Activated CD8-positive, alpha-beta memory T cell treated with anti-CD3 and anti-CD28 coated beads for 4 hours (primary cell): ENCODE data around the gene ERC2.

Experiments
- DNase-seq, 2 donors: peaks; one replicate each; pipeline ENCODE4 v3.0.0-alpha.2; 2020; ENCODE audit warnings: low read depth in 2 of 2

The ERC2 gene

DNA sequence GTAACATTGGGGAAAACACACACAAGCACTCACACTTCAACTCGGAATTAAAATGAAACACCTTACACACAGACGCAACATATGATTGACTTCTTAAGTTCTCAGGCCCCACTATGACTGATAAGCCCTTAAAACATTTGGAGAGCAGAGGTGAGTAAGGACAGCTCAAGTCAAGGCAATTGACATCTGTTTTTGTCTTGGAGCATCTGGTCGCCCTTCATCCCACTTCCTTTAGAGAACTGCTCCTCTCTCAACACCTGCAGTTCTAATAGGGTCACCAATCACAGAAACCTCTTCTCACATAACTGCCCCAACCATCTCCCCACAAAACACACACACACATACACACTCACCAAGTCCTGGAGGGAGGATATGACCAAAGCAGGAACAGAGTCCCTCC, 43.4 kb downstream of the ERC2 start:
- no peak for DNase-seq

DNA sequence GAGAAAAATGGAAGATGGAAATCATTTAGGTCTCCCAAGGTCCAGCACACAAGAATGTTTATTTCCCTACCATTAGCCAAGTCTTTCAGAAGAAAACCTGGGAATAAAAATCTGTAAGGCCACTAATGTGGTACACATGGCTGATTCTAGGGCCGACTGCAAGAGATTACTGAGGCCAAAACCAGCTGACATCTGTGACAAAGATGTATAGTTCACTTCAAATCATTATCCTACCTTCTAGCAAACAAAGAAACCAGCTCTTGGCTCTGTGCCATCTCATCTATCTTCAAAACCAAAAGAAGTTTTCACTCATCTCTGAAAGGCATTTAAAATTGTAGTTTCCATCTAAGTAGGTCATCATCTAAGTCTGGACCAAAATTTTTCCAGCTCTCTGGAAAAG, 43.9 kb downstream of the ERC2 start:
- DNase-seq, result no peak

DNA sequence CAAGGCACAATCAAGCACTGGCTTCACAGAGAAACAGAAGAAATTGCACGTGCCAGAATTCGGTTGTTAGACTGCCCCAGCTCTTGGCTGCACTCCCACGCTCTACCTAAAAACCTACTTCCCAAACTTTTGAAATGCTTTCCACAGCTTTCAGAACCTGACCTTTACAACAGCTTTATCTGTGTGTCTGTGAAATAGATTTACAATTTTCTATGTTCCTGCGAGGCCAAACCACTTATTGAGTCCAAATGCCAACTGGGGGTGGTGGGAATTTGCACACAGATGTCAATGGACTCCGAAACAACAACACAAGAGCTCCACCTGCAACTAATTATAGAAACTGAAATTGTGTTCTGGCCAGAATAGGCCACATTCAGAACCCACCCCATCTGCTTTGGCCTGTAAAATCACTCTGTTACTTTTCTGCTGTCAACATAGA, 44.6 kb downstream of the ERC2 start:
- no peak for DNase-seq

DNA sequence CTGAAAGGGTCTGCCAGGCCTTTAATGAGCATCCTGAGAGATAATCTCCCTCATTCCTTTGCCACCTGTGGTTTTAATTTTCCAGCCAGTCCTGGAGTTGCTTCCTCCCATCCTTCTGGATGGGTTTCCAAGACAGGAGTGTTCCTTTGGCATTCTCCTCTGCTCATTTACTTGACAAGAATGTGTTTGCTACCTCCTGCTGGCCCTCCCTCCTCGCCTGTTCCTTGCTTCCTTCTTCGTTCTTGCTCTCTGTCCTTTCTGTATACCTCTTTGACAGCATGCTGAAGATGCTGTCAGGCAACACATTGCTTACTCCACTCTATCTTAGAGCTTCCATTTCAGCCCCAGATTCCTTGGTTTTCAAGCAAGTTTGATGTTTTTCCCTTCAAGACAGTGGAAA, 46.0 kb downstream of the ERC2 start:
- no peak for DNase-seq

DNA sequence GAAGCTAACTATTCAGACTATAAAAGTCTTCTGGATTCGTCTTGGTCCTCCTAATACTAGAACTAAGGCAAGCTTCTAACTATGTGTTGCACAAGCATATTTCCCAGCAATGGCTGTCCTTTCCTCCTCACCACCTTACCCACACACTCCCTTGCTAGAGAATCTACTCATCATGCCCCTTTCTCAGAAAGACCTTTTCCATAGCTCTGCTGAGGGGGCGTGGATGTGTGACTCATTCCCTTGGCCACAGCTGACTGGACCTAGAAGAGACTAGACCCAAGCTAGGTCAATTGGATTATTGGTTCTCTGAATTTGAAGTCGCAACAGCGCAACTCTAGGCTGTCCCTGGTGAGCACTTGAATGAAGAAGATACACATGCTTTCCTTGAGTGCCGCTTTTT, 47.1 kb downstream of the ERC2 start:
- no peak for DNase-seq

DNA sequence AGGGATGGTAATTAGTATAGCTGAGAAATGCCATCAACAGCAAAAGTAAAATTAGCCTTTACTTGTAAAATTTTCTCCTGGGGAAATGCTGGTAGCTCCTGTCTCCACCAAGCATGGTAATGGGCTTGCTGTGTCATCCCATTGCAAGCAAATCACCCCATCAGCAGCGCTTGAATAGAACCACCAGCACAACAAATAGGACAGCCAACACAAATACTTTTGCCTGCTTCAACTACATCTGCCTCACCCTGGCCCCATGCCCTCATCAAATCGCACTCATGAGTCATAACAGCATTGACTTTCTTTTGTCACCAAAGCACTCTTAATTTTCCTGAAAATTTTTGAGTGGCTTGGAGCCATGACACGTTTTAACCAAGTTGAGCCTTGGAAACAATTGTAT, 52.6 kb downstream of the ERC2 start:
- DNase-seq, result no peak

DNA sequence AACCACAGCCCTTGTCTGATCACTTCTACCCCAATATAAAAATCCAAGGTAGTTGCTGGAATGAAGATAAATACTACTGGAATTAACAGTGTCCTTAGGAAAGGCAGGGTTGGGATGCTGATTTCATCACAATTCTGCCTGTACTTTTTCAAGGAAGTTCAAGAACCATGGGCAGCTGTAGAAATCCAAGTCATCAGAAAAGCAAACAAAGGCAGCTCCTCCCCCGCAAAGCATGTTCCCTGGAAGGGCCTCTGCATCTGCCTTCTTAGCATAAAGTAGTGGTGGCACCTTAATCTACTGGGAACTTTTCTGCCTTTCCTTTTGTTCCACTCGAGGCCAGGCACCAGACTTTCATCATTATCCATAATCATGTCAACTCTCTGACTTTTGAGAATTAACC, 54.4 kb downstream of the ERC2 start:
- no peak for DNase-seq

DNA sequence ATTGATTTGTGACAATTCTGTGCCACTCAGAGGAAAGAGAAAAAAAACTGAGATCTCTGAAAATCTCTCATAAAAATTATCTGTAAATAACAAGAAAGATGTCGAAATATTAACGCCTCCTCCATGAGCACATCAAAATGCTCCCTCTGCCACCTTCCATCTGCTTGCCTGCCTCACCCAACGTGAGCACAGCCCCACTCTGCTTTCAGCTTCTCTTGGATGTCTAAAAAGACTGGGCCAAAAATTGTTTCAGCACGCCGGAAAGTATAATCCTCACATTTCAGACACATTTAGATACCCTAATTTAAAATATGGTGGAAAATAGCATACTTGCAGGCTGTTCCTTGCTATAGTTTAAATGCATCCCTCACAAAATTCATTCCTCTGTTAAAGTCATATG, 57.1 kb downstream of the ERC2 start:
- DNase-seq, result no peak

DNA sequence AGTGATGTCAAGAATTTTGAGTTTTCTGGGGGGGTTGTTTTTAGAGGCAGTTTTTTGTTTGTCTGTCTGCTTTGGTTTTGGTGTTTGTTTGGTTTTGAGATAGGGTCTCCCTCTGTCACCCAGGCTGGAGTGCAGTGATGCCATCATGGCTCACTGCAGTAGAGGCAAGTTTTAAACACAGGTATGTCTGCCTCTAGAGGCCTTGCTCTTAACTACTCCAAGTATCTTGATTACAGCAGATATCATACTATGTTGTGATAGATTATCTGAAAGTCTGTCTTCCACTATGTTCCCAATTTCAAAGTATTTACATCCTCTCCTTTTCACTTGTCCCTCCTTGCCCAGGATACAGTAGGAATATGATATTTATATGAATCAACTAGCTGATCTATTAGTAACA, 57.7 kb downstream of the ERC2 start:
- DNase-seq, result no peak

DNA sequence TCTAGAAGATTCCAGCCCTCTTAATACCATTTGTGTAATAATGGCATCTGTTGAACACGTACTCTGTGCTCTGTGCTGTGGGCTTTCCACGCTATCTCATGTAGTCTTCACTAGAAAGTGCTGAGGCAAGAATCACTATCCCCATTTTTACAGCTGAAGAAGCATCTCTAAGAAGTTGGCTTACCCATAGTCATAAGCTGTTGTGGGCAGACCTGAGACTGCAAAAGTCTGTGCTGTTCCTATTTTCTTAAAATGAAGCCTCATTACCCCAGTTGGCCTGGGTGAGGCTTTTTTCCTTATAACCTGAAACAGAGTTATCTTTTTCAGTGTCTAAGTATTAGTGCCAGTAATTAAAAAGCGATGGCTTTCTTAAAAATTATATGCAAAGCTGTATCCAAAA, 58.5 kb downstream of the ERC2 start:
- DNase-seq, result no peak

DNA sequence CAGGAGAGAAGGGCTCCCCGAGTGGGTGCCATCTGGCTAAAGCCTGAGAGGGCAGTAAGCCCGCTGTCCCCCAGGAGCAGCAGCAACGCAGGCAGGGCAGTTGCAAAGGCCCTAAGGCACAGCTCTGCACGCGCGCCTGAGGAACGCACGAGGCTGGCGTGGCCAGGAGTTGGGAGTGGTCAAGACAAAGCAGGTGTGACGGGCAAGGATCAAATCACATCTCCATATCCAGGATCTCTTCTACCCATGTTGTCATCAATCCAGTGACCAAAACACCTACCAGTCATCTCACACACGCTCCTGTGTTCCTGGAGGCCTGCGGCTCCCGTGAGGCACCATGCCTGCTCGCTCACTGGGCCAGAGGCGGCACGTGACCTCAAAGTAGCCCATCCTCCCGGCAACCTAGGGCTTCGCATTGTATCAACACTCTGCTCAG, 59.5 kb downstream of the ERC2 start:
- DNase-seq, result no peak

DNA sequence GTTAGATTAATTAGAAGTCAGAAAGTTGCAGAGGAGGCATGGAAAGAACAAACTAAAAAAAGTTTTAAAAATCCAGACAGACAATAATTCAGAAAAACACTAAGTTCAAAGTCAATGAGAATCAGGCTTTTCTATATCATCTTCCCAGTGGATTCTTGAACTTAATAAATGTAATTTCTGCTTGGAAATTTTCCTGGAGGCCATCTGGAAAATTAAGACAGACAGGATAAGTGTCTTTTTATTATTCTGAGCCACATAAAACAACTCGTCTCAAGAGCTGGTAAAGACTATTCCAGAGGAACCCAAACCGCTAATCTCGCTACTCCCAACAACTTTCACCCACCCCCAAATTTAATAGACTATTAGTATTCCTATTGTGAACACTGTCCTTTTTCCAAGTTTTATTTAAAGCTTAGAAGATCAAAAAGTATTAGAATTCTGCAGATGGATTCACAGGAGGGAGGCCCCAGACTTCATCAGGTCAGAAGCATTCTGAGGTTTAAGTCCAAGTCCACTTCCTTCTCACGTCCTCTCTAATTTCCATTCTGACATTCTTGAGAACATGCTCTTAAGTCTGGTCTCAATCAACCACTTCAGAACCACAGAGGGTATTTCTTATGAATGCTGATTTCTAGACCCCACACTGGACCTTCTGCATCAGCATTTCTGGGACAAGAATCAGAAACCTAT, 61.3 kb downstream of the ERC2 start:
- DNase-seq, result no peak

DNA sequence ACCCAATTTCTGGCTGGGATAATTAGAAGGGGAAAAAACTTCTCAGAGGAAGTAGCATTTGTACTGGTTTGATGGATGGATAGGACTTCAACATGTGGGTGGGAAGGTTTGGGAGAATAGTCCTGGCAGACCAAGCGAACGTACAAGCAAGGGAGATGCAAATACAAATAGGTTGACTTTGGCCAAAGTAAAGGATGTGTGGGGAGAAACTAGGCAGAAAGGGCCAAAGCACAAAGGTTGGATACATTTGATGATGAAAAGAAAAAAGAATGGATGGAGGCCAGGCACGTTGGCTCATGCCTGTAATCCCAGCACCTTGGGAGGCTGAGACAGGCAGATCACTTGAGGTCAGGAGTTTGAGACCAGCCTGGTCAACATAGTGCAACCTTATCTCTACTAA, 63.4 kb downstream of the ERC2 start:
- no peak for DNase-seq

DNA sequence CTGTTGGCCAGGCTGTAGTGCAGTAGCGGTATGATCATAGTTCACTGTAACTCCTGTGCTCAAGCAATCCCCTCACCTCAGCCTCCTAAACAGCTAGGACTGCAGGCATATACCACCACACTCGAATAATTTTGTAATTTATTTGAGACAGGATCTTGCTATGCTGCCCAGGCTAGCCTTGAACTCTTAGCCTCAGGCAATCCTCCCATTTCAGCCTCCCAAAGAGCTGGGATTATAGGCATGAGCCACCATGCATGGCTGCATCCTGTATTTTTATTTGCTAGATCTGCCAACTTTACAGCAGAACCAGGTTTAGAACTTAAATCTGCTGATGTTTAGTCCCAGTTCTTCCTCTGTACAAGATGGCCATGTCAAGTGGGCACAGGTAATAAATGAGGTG, 69.6 kb downstream of the ERC2 start:
- no peak for DNase-seq

DNA sequence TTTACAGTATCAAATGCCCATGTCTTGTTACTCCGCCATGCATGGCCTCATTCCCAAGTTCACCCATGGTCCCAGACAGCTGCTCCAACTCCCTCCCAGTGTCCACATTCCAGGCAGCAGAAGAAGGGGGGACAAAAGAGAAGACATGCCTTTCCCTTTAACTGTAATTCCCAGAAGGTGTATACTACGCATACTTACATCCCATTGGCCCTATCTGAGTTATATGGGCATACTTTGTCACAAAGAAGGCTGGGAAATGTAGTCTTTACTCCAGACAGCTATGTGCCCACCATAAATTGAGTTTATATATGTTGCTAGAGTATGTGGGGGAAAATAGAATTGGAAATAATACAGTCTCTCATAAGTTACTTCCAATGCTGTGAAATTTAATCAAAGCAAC, 70.5 kb downstream of the ERC2 start:
- DNase-seq, result no peak

DNA sequence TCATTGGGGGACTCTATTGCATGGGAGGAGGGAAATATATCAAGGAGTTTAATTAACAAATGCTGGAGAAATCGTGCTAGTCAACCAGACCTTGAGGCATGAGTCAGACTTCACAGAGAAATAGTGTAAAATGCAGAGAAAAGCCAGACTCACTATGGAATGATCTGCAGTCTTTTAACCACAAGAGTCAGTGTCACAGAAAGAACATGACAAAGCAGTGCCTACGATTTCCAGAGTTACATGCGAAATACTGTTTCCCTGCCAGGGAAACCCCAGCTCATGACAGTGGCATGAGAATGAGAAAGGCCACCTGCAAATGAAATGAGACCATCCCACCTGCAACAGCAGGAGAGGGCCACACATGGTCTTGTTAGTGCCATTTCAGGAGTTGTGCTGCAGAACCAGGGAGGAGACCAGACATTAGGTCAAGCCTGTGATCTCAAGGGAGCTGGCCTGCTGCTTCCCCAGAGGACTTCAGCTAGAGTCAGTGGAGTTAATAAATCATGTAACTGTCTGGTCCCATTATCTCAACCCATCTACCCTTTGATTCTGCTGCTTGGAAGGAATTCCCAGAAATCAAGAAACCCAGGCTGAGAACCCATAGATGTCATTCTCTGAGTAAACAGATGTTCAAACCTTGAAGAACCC, 79.0 kb downstream of the ERC2 start:
- DNase-seq, result no peak

DNA sequence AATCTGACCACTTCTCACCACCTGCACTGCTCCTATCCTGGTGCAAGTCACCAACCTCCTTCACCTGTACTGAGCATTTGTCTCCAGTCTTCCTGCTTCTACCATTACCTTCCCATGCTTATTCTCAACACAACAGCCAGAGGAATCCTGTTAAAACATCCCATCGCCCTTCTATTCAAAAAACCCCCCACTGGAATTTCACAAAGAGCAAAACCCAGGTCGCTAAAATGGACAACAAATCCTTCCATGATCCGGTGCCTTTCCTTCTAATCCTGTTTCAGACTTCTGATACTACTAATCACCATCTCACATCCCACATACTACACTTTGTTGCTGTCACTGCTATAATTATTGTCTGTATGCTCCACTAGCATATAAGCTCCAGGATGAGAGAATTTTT, 85.2 kb downstream of the ERC2 start:
- DNase-seq, result no peak

DNA sequence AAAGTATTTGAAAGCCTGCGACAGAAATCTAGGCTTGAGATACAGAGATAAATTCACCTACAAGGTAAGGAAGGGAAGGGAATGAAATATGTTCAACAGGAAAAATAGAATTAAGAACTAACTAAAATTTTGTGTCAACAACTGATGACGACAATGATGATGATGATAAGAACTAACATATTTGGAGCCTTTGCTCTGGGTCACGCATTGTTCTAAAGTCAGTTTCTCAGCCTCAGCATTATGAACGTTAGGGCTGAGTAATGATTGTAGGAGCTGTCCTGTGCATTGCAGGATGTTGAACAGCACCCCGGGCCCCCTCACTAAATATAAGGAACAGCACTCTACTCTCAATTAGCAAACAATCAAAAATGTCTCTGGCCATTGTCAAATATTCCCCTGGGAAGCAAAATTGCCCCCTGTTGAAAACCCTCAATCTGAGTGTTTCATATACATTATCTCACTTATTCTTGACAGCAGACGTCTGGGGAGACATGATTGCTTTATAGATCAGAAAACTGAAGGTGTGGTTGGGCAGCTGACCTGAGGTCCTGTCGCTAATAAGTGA, 88.5 kb downstream of the ERC2 start:
- no peak for DNase-seq

DNA sequence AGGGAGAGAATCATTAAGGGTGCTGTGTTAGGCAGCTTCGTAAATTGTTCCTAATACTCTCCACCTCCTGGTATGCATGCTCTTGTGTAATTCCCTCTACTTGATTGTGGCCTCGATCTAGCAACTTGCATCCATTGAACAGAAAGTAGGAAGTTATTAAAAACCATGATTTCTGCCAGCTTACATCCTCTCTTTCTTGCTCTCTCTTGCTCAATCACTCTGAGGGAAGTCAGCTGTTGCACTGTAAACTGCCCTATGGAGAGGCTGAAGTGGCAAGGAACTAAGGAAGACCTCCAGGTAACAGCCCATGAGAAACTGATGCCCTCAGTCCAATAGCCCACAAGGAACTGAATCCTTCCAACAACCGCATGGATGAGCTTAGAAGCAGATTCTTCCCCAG, 92.6 kb downstream of the ERC2 start:
- DNase-seq, result no peak

DNA sequence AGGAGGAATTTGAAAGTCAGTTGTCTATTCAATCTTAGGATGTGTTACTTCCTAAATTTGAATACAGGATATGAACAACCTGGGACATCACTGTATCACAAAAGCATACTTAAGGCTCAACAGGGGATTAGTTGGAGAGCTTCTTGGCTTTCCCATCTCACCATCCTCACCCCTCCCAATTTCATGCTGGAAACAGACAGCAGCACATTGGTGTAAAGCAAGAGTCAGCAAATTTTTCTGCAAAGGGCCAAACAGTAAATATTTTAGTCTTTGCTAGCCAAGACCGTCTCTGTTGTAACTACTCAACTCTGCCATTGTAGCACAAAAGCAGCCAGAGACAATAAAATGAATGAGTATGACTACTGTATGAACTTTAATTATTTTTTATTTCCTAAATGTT, 94.9 kb downstream of the ERC2 start:
- DNase-seq, result no peak

DNA sequence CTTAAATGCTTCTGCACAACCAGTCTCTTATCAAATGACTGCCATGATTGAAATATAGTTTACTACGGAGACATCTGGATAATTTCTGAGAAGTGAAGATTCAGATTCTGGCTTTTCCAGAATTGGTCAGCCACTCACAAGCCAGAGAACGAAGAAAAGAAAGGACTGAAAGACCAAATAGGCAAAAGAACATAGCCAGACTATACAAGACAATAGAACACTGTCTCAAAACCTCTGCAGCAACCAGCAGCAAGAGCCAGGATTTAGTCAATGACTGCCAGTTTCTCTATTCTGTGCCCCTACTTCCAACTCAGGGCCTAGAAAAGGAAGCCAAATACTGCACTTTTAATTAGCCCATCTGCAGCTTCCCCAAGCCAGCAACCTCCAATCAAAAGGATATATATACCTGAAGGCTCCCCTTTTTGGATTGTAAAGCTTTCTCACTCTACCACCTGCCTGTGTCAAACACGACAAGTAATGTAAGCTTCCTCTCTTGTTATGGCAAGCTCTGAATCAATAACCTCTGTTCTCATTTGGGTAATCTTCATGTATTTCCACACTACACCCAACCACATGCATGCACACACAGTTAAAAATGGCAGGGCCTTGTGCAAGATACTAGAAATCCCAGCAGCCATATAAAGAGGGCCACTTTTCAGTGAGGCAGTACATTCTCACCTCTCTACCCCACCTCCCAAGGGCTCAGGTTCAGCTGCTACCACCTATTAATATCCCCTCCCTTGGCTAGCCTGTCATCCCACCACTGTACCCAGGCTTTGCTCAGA, 97.1 kb downstream of the ERC2 start:
- DNase-seq, result no peak

DNA sequence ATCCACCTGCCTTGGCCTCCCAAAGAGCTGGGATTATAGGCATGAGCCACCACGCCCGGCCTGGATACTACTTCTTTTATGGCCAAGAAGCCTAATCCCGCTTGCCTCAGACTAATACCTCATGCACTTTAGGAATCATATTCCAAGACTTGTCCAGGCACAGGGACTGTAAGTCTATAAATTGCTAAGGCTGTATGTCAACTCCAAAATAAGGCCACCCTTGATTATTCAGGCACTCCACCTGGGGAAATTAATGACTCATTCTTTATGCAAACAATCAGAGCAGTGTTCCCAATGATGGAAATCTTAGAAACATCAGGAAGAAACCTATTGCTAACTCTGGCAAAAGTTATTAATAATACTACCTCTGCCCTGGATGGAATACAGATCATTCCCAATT, 98.4 kb downstream of the ERC2 start:
- DNase-seq, result no peak

DNA sequence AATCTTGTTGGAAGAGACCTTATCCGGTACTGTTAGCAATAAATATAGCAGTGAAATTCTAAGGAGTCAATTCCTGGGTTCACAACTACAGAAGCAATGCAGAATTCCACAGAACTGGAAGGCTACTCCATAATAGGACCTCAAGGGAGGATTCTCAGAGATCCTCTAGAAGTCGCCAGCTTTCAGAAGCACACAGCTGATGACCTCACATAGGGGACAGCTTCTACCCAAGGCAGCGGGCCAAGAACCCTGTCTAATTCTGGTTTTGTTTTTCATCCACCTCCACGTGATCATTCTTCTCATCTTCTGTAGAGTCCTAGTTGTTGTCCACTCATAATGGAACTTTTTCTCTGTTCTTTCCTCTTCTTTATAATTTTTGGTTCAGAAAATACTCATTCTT, 99.4 kb downstream of the ERC2 start:
- no peak for DNase-seq
